IMR-90 (cell line): Measurements from ENCODE around the gene OR4D9. TPM values are rescaled to one million over a fixed set of nuclear protein-coding genes. Genes with fewer than 3 reads are reported as not detected.
A peak's percentile ranks its signal among the peaks of the same experiment; 100 is the strongest.

Experiments
- ATAC-seq: fragments of 200-7000 bp; cut with Tn5 transposase; 2 replicates; pipeline ENCODE4 v1.9.1; 2020; ENCODE audit warnings: low read depth, mild to moderate bottlenecking, moderate library complexity
- BruUV-seq: library from RNA; stranded (reverse); fragments of 400-500 nt; replicated peaks from 2 replicates; lab custom pipeline; 2021; lab: Mats Ljungman, UMichigan
- CTCF ChIA-PET: fragments of 300-600 bp; formaldehyde crosslinking; extraction: SDS; loops from one replicate; lab custom pipeline; 2021; ENCODE audit warnings: antibody characterized with exemption; lab: Yijun Ruan, JAX
- POLR2A ChIA-PET: fragments of 300-600 bp; sonication (Branson Sonifier 250); formaldehyde crosslinking; loops from one replicate; lab custom pipeline; 2022; ENCODE audit warnings: antibody characterized with exemption; ENCODE audit not compliant: unreplicated experiment; lab: Charles Lee
- DNase-seq: peaks from one replicate; pipeline ENCODE4 v3.0.0; 2013
- H2AFZ ChIP-seq: replicated peaks from 2 replicates; pipeline ENCODE3; 2013; ENCODE audit warnings: low read length, mild to moderate bottlenecking; ENCODE audit not compliant: poor library complexity
- H2AK5ac ChIP-seq: 2 replicates; pipeline ENCODE4 v1.6.1; 2013; ENCODE audit warnings: low read depth, low read length, inconsistent platforms
- H2AK9ac ChIP-seq: replicated peaks from 2 replicates; pipeline ENCODE3; 2013; ENCODE audit warnings: mild to moderate bottlenecking, low read depth, low read length, moderate library complexity; ENCODE audit not compliant: poor library complexity
- H2BK120ac ChIP-seq: 2 replicates; pipeline ENCODE4 v1.6.1; 2013; ENCODE audit warnings: low read depth, low read length, inconsistent platforms
- H2BK15ac ChIP-seq: 3 replicates; pipeline ENCODE4 v1.6.1; 2013; ENCODE audit warnings: low read depth, low read length, inconsistent platforms
- H2BK20ac ChIP-seq: 2 replicates; pipeline ENCODE4 v1.6.1; 2013; ENCODE audit warnings: low read depth, mild to moderate bottlenecking, inconsistent platforms, low read length, moderate library complexity
- H2BK5ac ChIP-seq: 2 replicates; pipeline ENCODE4 v1.6.1; 2013; ENCODE audit warnings: mild to moderate bottlenecking, low read depth, low read length, inconsistent platforms; ENCODE audit not compliant: poor library complexity, severe bottlenecking
- H3K14ac ChIP-seq: replicated peaks from 2 replicates; pipeline ENCODE4 v1.6.1; 2013; ENCODE audit warnings: low read depth, low read length, inconsistent platforms
- H3K18ac ChIP-seq: 2 replicates; pipeline ENCODE4 v1.6.1; 2013; ENCODE audit warnings: low read depth, low read length, control low read depth
- H3K23ac ChIP-seq: 2 replicates; pipeline ENCODE4 v1.6.1; 2013; ENCODE audit warnings: low read depth, low read length, inconsistent platforms
- H3K27ac ChIP-seq: 2 replicates; pipeline ENCODE4 v1.5.1; 2013; ENCODE audit warnings: mild to moderate bottlenecking, control low read depth, low read length; ENCODE audit not compliant: insufficient read depth
- H3K27me3 ChIP-seq: 2 replicates; pipeline ENCODE4 v1.6.1; 2013; ENCODE audit warnings: low read length; ENCODE audit not compliant: control insufficient read depth, insufficient read depth
- H3K36me3 ChIP-seq: 2 replicates; pipeline ENCODE4 v1.6.1; 2013; ENCODE audit warnings: low read length, mixed read lengths; ENCODE audit not compliant: control insufficient read depth, insufficient read depth
- H3K4ac ChIP-seq: 2 replicates; pipeline ENCODE4 v1.6.1; 2013; ENCODE audit warnings: low read depth, low read length, inconsistent platforms
- H3K4me1 ChIP-seq: 2 replicates; pipeline ENCODE4 v1.6.1; 2013; ENCODE audit warnings: low read length, mixed read lengths; ENCODE audit not compliant: control insufficient read depth, insufficient read depth
- H3K4me2 ChIP-seq: 2 replicates; pipeline ENCODE4 v1.6.1; 2013; ENCODE audit warnings: low read depth, mild to moderate bottlenecking, control low read depth, low read length, moderate library complexity
- H3K4me3 ChIP-seq: 2 replicates; pipeline ENCODE4 v1.5.1; 2013; ENCODE audit warnings: low read depth, mild to moderate bottlenecking, control low read depth, low read length, moderate library complexity; ENCODE audit not compliant: insufficient read depth
- H3K56ac ChIP-seq: 2 replicates; pipeline ENCODE4 v1.6.1; 2013; ENCODE audit warnings: low read length, inconsistent platforms; ENCODE audit not compliant: insufficient read depth; ENCODE audit errors: extremely low read depth
- H3K79me1 ChIP-seq, 2 experiments: 2 replicates each; pipeline ENCODE4 v1.6.1; 2013; ENCODE audit warnings: low read length in 2 of 2, inconsistent platforms in 1 of 2, low read depth in 1 of 2
- H3K9ac ChIP-seq: 2 replicates; pipeline ENCODE4 v1.6.1; 2013; ENCODE audit warnings: low read depth, low read length, control low read depth
- H3K9me1 ChIP-seq: 2 replicates; pipeline ENCODE4 v1.6.1; 2013; ENCODE audit warnings: low read length, inconsistent platforms; ENCODE audit not compliant: insufficient read depth
- H3K9me3 ChIP-seq: 2 replicates; pipeline ENCODE4 v1.6.1; 2013; ENCODE audit warnings: low read length; ENCODE audit not compliant: control insufficient read depth, insufficient read depth
- H4K20me1 ChIP-seq: 2 replicates; pipeline ENCODE4 v1.6.1; 2013; ENCODE audit warnings: low read length, inconsistent platforms; ENCODE audit not compliant: insufficient read depth
- H4K5ac ChIP-seq: 2 replicates; pipeline ENCODE4 v1.6.1; 2013; ENCODE audit warnings: mild to moderate bottlenecking, low read depth, low read length, control low read depth
- H4K8ac ChIP-seq, 2 experiments: 2 replicates each; pipeline ENCODE4 v1.6.1; 2013; ENCODE audit warnings: low read depth in 2 of 2, low read length in 2 of 2, control low read depth in 1 of 2, inconsistent platforms in 1 of 2
- H4K91ac ChIP-seq: 2 replicates; pipeline ENCODE4 v1.6.1; 2013; ENCODE audit warnings: low read depth, low read length, inconsistent platforms; ENCODE audit not compliant: insufficient read depth
- BHLHE40 ChIP-seq: fragments of 150-350 bp; IDR thresholded peaks from 2 replicates; pipeline ENCODE4 v1.6.1; 2016; ENCODE audit warnings: mild to moderate bottlenecking, low read depth, low read length
- FOS ChIP-seq: fragments of 150-350 bp; IDR thresholded peaks from 2 replicates; pipeline ENCODE4 v1.6.1; 2016; ENCODE audit warnings: low read depth, low read length
- POLR2A ChIP-seq: IDR thresholded peaks from 2 replicates; pipeline ENCODE4 v1.6.1; 2012; ENCODE audit warnings: mild to moderate bottlenecking, low read depth, low read length
- WGBS, 2 experiments: methylation state at CpG; one replicate each; pipeline versions ENCODE4 v1.1.5 to v1.1.7; 2013; ENCODE audit warnings: missing lambda C conversion rate in 2 of 2; ENCODE audit not compliant: insufficient read length in 1 of 2; ENCODE audit errors: extremely low coverage in 2 of 2; 5-methylcytosine and 5-hydroxymethylcytosine counted together
- dilution Hi-C: fragments of 300-500 bp; cut with HindIII; formaldehyde crosslinking; loops from one replicate; pipeline ENCODE4 v1.14.3; 2018; ENCODE audit warnings: low sequenced_read_pairs; ENCODE audit not compliant: unreplicated experiment
- in situ Hi-C: fragments of 300-500 bp; cut with MboI; formaldehyde crosslinking; loops from 3 replicates; pipeline ENCODE4 v1.14.3; 2019; ENCODE audit warnings: low sequenced_read_pairs, inconsistent platforms, mixed read lengths
- intact Hi-C: fragments of 100-400 bp; cut with micrococcal nuclease; formaldehyde crosslinking; loops from 2 replicates; pipeline ENCODE4 v1.10.0; 2022
- polyA plus RNA-seq, 3 experiments: library from polyadenylated mRNA; depleted of rRNA; stranded (reverse); fragments of >200 nt; gene quantifications; 2 replicates each; pipeline ENCODE4 v1.2.3, GENCODE V29; 2012; ENCODE audit warnings: low replicate concordance in 1 of 3
- total RNA-seq: library from RNA; depleted of rRNA; stranded (reverse); fragments of >200 nt; gene quantifications from 2 replicates; pipeline ENCODE4 v1.2.3, GENCODE V29; 2012
- TF ChIP-seq, protein P1 (sequence below): fragments of 150-350 bp; IDR thresholded peaks from 2 replicates; pipeline ENCODE4 v1.6.1; 2017; ENCODE audit warnings: mild to moderate bottlenecking, antibody characterized with exemption, low read length, low read depth

Gene OR4D9
- total and polyA plus RNA-seq, 2 of the 4 experiments (the other 2 are of a cell fraction) = not detected

DNA sequence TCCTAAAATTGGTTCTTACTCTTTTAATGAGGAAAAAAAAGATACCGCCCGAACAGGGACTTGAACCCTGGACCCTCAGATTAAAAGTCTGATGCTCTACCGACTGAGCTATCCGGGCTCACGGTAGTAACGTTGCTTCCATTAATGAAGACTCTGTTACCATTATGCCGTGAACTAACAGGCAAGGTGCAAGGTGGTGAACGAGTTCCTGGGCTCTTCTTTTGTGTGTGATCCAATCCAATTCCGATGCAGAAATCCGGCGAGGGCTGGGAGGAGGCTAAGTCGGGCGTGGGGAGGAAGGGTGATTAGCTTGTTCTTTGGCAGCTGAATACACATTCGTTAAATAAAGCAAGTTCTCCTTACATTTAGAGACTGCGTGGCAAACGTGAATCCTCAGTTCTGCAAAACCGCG lies 49.0 kb downstream of the OR4D9 start:
- H2BK15ac ChIP-seq = peak overlapping the region; percentile 39; the same call in 1 of the 3 replicates
- dilution Hi-C loops = no loop called here
- H3K27me3 ChIP-seq = no peaks in the 10 kb centered on the region
- H4K5ac ChIP-seq = peak overlapping the region; percentile 85
- 0 out of 2 replicates have a peak, but pooled peaks cover 5% of the 10 kb centered on the region for H3K9me1 ChIP-seq
- peak overlapping the region; percentile 90 for H2BK5ac ChIP-seq
- H3K4me1 ChIP-seq = peaks cover 3% of the 10 kb centered on the region; the same call in 1 of the 2 replicates
- peak overlapping the region; percentile 88 for H3K56ac ChIP-seq
- ChIA-PET POLR2A (interaction anchor here (1.0 kb wide), 1 partner anchor 8 kb away, joined by 3 read pairs; no protein-coding TSS in a partner anchor), CTCF (interaction anchor here (0.9 kb wide), 1 partner anchor 23 kb away, joined by 3 read pairs; no protein-coding TSS in a partner anchor)
- TF ChIP-seq FOS (peak; percentile 86), POLR2A (peak; percentile 80; the same call in 1 of the 2 replicates), BHLHE40 (no peak)
- TF ChIP-seq, protein P1, sequence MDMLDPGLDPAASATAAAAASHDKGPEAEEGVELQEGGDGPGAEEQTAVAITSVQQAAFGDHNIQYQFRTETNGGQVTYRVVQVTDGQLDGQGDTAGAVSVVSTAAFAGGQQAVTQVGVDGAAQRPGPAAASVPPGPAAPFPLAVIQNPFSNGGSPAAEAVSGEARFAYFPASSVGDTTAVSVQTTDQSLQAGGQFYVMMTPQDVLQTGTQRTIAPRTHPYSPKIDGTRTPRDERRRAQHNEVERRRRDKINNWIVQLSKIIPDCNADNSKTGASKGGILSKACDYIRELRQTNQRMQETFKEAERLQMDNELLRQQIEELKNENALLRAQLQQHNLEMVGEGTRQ = no peak
- H4K8ac ChIP-seq = peak overlapping the region; percentile 17 to 89; a peak in 3 of 4 replicates
- H3K4me2 ChIP-seq = peak overlapping the region; percentile 87
- ATAC-seq (peak; percentile 21), DNase-seq (peak; percentile 70)
- H3K4ac ChIP-seq = peak overlapping the region; percentile 95
- WGBS, 2 experiments = 0% methylated on average over 8 of the region's 18 CpGs; no CpG with 5 or more reads in 1 of the 2 experiments
- H3K18ac ChIP-seq = peak overlapping the region; percentile 93
- intact Hi-C loops = no loop called here
- H3K9me3 ChIP-seq = no peaks in the 10 kb centered on the region
- peak overlapping the region; percentile 68 for H4K91ac ChIP-seq
- no peaks in the 10 kb centered on the region; the same call in 1 of the 2 replicates for H4K20me1 ChIP-seq
- H3K23ac ChIP-seq = peak overlapping the region; percentile 89
- in situ Hi-C loops = loop anchor here (25.0 kb wide), 1 partner anchor 973 kb away; the partner anchor contains the start of genes LPXN and ZFP91
- peak overlapping the region; percentile 96 for H3K4me3 ChIP-seq
- peak overlapping the region; percentile 98 for H3K14ac ChIP-seq
- no peaks in the 10 kb centered on the region for H3K79me1 ChIP-seq
- BruUV-seq = no TSS peak
- H2BK20ac ChIP-seq = 0 out of 2 replicates have a peak overlapping the region, but pooled peaks have one; percentile 81
- H3K36me3 ChIP-seq = no peaks in the 10 kb centered on the region
- peak overlapping the region; percentile 8 for H2AK5ac ChIP-seq
- peak overlapping the region; percentile 83 for H2AK9ac ChIP-seq
- H3K9ac ChIP-seq = peak overlapping the region; percentile 88
- peak overlapping the region; percentile 98 for H2AFZ ChIP-seq
- H2BK120ac ChIP-seq = peak overlapping the region; percentile 89; the same call in 1 of the 2 replicates
- peak overlapping the region; percentile 91 for H3K27ac ChIP-seq
